Measurements from ENCODE around the gene PLSCR5. TPM values are rescaled to one million over a fixed set of nuclear protein-coding genes. Genes with fewer than 3 reads are reported as not detected.
A peak's percentile ranks its signal among the peaks of the same experiment; 100 is the strongest.

The PLSCR5 gene
- total and polyA plus RNA-seq, 2 experiments from 2014 or later: not detected

GRCh38 chr3:146542978-146543377 lies 62.2 kb downstream of the PLSCR5 start (continued):
- TF ChIP-seq ZNF462 (CRISPR knock-in tag; IDR thresholded peaks at IDR 0.05) (no peak), POLR2AphosphoS5 (IDR thresholded peaks at IDR 0.05; ENCODE audit: low read depth) (no peak), STAT1 (IDR thresholded peaks at IDR 0.05; ENCODE audit: unreplicated experiment) (no peak), EZH2 (IDR thresholded peaks at IDR 0.05; ENCODE audit: low read depth, unreplicated experiment) (no peak)

GRCh38 chr3:146542179-146542578 lies 63.0 kb downstream of the PLSCR5 start:
- Histone ChIP-seq H3K79me2 (replicated peaks; ENCODE audit: insufficient read depth) (peaks cover 67% of the 10 kb centered on the region), H3K4me3 (peak overlapping the region; percentile 24), H3F3A (replicated peaks; ENCODE audit: low read depth) (no peaks in the 10 kb centered on the region), H3K27me3 (ENCODE audit: insufficient read depth) (no peaks in the 10 kb centered on the region), H3K36me3 (ENCODE audit: insufficient read depth) (peaks cover 13% of the 10 kb centered on the region), H3K27ac (ENCODE audit: low read depth) (no peak overlapping the region), H3K4me2 (peak overlapping the region; percentile 55; the same call in 1 of the 2 replicates), H4K20me1 (replicated peaks; ENCODE audit: insufficient read depth) (peaks cover 9% of the 10 kb centered on the region; the same call in 1 of the 2 replicates), H3K9me2 (ENCODE audit: insufficient read depth) (peaks cover 5% of the 10 kb centered on the region; the same call in 1 of the 2 replicates), H2AFZ (no peak overlapping the region), H3K4me1 (ENCODE audit: insufficient read depth) (peaks cover 30% of the 10 kb centered on the region)
- Mint-ChIP-seq H3K4me1 (peaks cover 20% of the 10 kb centered on the region), H3K4me3 (peak overlapping the region; percentile 40; the same call in 2 of the 3 replicates), H3K27ac (no peak overlapping the region), H3K9me3 (peaks cover 15% of the 10 kb centered on the region), H3K36me3 (ENCODE audit: low read depth) (peaks cover 33% of the 10 kb centered on the region), H3K27me3 (ENCODE audit: insufficient read depth, low read depth, poor library complexity) (peaks cover 4% of the 10 kb centered on the region)
- DNase-seq (ENCODE audit: low spot score) (no peak), ATAC-seq (no peak)
- no peak for TF ChIP-seq CTCF (conservative IDR thresholded peaks at IDR 0.05; ENCODE audit: low read depth in 2 of 2)
- TF ChIP-seq STAT1 (IDR thresholded peaks at IDR 0.05; ENCODE audit: unreplicated experiment): no peak
- no peak for TF ChIP-seq ZNF462 (CRISPR knock-in tag; IDR thresholded peaks at IDR 0.05)
- no peak for TF ChIP-seq ZNF331 (CRISPR knock-in tag; IDR thresholded peaks at IDR 0.05; ENCODE audit: low read depth)
- TF ChIP-seq CREB1 (CRISPR knock-in tag; IDR thresholded peaks at IDR 0.05; ENCODE audit: low read depth): no peak
- TF ChIP-seq JUNB (IDR thresholded peaks at IDR 0.05; ENCODE audit: unreplicated experiment): no peak
- TF ChIP-seq EZH2 (IDR thresholded peaks at IDR 0.05; ENCODE audit: low read depth, unreplicated experiment): no peak

Measured in GM23338 (cell line).